Iris pigment epithelial cell (primary cell): ENCODE results near the gene CYP2C8.
"Not testable (repeated sequence)": the region's sequence is repeated elsewhere in the genome, so short reads cannot be mapped to it uniquely, and the experiment has no call there.

Source experiments
- DNase-seq: peaks from one replicate; pipeline ENCODE4 v3.0.0-alpha.2; 2011; ENCODE audit warnings: low read depth

The CYP2C8 gene

DNA sequence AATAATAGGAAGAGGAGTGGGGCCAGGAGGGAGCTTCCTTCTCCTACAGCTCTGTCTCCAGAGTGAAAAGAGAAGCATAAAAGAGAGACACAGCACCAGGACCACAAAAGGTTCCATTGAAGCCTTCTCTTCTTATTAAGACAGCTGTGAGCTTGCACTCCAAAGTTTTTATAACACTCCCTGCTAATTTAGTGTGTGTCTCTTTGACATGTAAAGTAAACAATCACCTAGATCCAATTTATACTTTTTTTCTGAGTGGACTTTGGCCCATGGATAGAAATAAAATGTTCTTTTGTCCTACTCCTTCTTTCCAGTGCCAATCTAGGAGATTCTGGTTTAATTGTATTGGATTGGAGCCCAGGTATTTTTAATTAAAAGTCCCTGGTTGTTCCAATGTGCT, at the start of gene CYP2C8:
CYP2C8 (minus strand) TSS at position 212 of the 400 bp plus-strand sequence; CDS start at position 117, 95 bp downstream.
- no peak for DNase-seq

- no peak for DNase-seq
These were observed 47.6 kb upstream of the CYP2C8 start for GRCh38 chr10:95116869-95117269.

GRCh38 chr10:95110823-95111222, 41.5 kb upstream of the CYP2C8 start:
- DNase-seq, result not testable (repeated sequence)

DNA sequence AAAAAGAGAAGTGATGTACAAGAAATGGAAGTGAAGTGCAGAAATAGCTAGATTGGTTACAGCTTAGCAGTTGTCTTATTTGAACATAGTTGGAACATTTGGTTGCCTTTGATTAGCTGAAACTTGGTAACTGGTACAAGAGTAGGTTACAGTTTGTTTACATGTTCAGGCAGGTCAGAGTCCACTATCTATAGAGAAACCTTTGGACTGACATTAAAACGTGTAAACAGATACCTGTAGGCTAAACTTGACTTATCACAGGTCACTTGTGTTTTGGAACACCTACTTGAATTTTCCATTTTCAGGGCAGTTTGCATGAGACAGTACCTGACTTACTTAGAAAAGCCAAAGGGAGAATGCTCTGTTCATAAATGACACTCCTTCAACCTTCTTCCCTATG, 28.5 kb upstream of the CYP2C8 start:
- DNase-seq, result no peak

DNA sequence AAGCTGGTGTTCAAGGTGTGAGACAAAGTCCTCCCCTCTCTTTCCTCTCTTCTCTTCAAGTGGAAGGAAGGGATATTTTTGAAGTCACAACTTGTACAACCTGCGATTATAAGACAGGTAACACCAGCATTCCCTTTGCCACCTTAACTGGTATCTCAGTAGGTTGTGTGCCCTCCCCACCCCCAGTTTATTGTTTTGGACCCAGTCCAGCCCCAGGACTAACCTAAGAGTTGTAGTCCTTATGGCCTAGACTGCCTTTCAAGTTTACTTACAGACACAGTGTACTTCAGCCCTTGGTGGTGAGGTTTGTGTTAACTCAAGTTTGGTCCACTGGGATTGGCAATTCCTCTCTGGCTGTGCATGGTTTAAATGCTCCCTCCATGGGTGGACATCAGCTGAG, 26.8 kb upstream of the CYP2C8 start:
- no peak for DNase-seq

DNA sequence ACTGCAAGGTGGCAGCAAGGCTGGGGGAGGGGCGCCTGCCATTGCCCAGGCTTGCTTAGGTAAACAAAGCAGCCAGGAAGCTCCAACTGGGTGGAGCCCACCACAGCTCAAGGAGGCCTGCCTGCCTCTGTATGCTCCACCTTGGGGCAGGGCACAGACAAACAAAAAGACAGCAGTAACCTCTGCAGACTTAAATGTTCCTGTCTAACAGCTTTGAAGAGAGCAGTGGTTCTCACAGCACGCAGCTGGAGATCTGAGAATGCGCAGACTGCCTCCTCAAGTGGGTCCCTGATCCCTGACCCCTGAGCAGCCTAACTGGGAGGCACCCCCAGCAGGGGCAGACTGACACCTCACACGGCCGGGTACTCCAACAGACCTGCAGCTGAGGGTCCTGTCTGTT, 10.3 kb upstream of the CYP2C8 start:
- DNase-seq, result not testable (repeated sequence)

DNA sequence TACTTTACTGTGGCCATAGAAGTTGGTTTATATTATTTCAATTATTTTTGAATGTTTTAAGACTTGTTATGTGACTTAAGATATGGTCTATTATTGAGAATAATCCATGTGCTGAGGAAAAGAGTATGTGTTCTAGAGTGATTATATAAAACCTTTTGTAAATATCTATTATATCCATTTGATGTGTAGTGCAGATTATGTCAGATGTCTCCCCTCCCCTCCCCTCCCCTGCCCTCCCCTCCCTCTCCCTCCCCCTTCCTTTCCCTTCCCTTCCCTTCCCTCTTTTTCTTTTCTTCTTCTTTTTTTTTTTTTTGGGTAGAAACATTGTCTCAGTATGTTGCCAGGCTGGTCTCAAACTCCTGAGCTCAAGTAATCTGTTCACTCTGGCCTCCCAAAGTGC, 8.3 kb upstream of the CYP2C8 start:
- no peak for DNase-seq

GRCh38 chr10:95071107-95071660, 1.9 kb upstream of the CYP2C8 start:
- DNase-seq, result no peak

GRCh38 chr10:95064125-95064524, 5.2 kb downstream of the CYP2C8 start:
- DNase-seq, result not testable (repeated sequence)

- no peak for DNase-seq
These were observed 12.4 kb downstream of the CYP2C8 start for GRCh38 chr10:95056744-95057363.

DNA sequence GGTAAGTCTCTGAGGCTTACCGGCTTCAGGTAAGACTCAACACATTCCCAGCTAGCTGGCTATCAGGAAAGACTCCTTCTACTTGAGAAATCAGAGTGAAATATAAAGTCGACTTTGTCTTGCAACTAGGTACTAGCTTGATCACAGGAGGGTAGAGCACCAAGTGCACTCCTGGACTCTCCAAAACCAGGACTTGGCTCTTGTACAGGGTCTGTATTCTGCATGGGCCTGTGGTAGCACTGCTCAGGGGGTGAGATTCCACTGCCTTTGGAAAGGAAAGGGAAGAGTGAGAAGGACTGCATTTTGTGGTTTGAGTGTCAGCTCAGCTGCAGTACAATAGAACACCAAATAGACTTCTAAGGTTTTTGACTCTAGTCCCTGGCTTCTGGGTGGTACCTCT, 19.4 kb downstream of the CYP2C8 start:
- no peak for DNase-seq

DNA sequence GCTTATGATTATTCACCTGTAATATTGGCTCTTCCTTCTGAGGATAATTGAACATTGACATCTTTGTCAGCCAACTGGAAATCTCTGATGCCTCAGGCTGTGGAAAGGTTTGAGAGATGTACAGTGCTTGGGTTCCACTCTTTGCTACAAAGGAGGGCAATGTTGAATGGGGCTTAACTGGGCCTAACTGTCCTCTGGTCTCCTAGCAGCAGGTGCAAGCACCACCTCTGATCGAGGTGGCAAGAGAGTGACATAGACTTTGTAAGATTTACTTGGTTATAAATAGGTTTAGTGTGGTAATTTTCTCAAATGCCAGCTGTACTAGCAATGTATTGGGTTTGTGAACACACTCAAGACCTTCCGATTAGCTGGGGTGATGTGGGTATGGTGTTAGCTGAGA, 21.1 kb downstream of the CYP2C8 start:
- DNase-seq, result no peak

- no peak for DNase-seq
These were observed 30.0 kb downstream of the CYP2C8 start for GRCh38 chr10:95039281-95039680.

GRCh38 chr10:95035332-95036295, 33.7 kb downstream of the CYP2C8 start:
- DNase-seq, result no peak

GRCh38 chr10:95034401-95034800, 34.9 kb downstream of the CYP2C8 start:
- no peak for DNase-seq

GRCh38 chr10:95031656-95032055, 37.6 kb downstream of the CYP2C8 start:
- DNase-seq, result no peak

GRCh38 chr10:95026461-95026860, 42.8 kb downstream of the CYP2C8 start:
- DNase-seq, result no peak

DNA sequence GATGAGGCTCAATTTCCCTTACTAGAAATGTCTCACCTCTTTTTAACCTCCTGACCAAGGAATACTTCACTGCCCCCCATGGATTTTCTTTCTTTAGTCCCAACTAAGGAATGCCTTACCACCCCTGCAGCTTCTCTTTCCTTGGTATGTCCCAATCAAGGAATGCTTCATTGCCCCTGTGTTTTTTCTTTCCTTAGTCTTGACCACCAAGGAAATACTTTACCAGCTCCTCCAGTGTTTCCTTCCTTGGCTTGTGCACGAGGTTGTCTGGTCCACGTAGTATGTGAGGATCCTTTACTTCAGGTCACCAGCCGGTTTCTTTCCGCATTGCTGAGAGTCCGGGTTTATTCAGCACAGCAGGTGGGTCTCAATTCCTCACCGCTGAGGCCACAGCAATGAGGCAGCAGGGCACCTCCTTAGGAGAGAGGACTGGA, 71.5 kb downstream of the CYP2C8 start:
- no peak for DNase-seq

- DNase-seq, result no peak
These were observed 76.5 kb downstream of the CYP2C8 start for GRCh38 chr10:94992811-94993210.

DNA sequence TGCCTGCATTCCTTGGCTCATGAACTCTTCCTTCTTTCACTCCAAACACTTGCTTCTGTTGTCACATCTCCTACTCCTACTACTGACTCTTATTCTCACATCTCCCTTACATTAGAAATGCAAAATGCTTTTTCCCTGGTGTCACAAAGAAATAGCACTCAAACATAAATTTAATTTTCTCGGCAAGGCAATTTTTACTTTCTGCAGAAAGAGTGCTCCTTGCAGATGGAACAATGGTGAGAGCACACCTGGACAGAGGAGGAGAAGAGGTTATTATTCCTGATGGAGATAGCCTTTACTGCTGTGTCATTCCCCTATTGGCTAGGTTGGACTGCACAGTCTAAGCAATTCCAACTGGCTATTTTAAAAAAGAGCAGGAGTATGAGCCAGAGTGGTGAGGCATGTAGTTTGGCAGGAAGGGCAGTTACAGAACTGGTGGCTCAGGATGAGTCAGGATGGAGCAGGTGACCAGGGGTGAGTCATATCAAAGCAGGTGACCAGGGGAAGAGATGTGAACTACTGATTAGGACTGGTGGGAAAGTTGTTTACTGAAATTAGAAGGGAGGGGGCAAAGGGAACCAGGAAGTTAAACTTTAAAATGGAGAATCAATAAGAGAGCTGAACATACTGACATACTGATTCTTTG, 77.9 kb downstream of the CYP2C8 start:
- no peak for DNase-seq

DNA sequence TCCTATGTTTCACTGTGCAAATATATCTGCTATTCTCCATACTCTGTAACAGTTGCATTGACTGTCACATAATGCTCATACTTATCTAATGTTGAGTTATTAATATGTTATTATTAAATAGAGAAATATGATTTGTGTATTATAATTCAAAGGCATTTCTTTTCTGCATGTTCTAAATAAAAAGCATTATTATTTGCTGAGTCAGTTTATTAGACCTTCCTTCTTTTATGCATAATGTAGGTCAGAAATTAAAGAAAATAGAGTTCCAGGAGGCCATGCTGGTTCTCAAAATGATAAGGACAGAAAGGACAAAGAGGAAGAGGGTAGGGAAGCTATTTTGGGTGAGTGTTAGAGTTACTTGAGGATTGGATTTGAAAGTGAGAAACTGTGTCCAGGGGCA, 80.1 kb downstream of the CYP2C8 start:
- no peak for DNase-seq
